Osteoblast (primary cell): ENCODE data around the gene FLT1. TPM values are rescaled to one million over a fixed set of nuclear protein-coding genes. Genes with fewer than 3 reads are reported as not detected.

Experiments used
- DNase-seq: peaks from one replicate; pipeline ENCODE4 v3.0.0; 2011; ENCODE audit warnings: low spot score, mixed read lengths; ENCODE audit not compliant: insufficient read length; ENCODE audit errors: missing footprints
- H2AFZ ChIP-seq: 2 replicates; pipeline ENCODE4 v1.6.0; 2011; ENCODE audit warnings: mild to moderate bottlenecking, low read length
- H3K27ac ChIP-seq: 2 replicates; pipeline ENCODE4 v1.5.1; 2011; ENCODE audit warnings: mild to moderate bottlenecking, low read depth, low read length, moderate library complexity
- H3K27me3 ChIP-seq: 2 replicates; pipeline ENCODE4 v1.6.0; 2012; ENCODE audit warnings: mild to moderate bottlenecking, control low read depth, inconsistent platforms, low read length, moderate library complexity; ENCODE audit not compliant: insufficient read depth
- H3K36me3 ChIP-seq: 2 replicates; pipeline ENCODE4 v1.5.1; 2011; ENCODE audit warnings: mild to moderate bottlenecking, low read length, control low read depth, moderate library complexity; ENCODE audit not compliant: insufficient read depth
- H3K4me1 ChIP-seq: 2 replicates; pipeline ENCODE4 v1.5.1; 2011; ENCODE audit warnings: mild to moderate bottlenecking, low read length, control low read depth, moderate library complexity; ENCODE audit not compliant: insufficient read depth
- H3K4me2 ChIP-seq: 2 replicates; pipeline ENCODE4 v1.6.0; 2011; ENCODE audit warnings: mild to moderate bottlenecking, low read length; ENCODE audit not compliant: insufficient read depth
- H3K4me3 ChIP-seq: fragments of 200-600 bp; sonication (generic); 3 replicates; pipeline ENCODE4 v1.5.1; 2012; ENCODE audit warnings: mild to moderate bottlenecking, low read length, inconsistent platforms; ENCODE audit not compliant: insufficient read depth
- H3K79me2 ChIP-seq: 2 replicates; pipeline ENCODE4 v1.6.0; 2012; ENCODE audit warnings: mild to moderate bottlenecking, low read length, control low read depth, inconsistent platforms; ENCODE audit not compliant: insufficient read depth
- H3K9me3 ChIP-seq: 2 replicates; pipeline ENCODE4 v1.5.1; 2011; ENCODE audit warnings: low read depth, low read length, control low read depth
- H4K20me1 ChIP-seq: 2 replicates; pipeline ENCODE4 v1.6.0; 2012; ENCODE audit warnings: mild to moderate bottlenecking, low read length, control low read depth; ENCODE audit not compliant: insufficient read depth
- total RNA-seq: library from RNA; depleted of rRNA; stranded (reverse); fragments of >200 nt; gene quantifications from 2 replicates; pipeline ENCODE4 v1.2.3, GENCODE V29; 2012
- TF ChIP-seq, protein P1 (sequence below): IDR thresholded peaks from 2 replicates; pipeline ENCODE4 v1.5.1; 2011; ENCODE audit warnings: mild to moderate bottlenecking, low read depth, low read length, moderate library complexity; ENCODE audit errors: extremely low read depth

The FLT1 gene
- total RNA-seq, 1 donor: not detected

DNA sequence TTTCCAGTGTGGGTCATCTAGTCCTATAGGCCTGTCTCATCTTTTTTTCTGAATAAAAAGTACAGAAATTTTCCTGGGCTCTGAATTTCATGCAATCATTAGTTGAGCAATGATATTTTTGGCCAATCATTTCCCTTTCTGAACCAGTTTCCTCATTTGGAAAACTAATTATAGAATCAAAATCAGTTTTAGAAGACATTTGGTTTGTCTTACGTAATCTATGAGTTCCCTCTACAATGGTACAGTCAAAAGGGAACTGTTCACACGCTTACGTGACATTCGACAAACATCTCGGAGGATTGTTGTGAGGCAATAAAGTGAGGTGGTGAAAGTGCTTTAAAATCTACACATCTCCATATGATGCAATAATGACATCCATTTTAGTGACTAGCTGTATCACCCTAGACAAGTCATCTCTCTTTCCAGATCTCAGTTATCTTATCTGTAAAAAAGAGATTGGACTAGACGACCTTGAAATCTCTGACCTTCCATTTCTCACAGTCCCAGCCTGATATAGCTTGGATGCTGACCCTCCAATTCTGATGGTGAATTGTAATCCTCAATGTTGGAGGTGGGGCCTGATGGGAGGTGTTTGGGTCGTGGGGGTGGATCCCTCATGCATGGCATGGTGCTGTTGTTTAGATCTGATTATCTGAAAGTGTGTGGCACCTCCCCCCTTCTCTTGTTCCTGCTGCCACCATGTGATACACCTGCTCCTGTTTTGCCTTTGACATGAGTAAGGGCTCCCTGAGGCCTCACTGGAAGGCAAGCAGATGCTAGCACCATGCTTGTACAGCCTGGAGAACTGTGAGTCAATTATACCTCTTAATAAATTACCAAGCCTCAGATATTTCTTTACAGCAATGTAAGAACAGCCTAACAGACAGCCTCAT lies 26.7 kb downstream of the FLT1 start:
- Histone ChIP-seq H3K27me3 (no peaks in the 10 kb centered on the region), H3K79me2 (no peaks in the 10 kb centered on the region), H2AFZ (no peak overlapping the region), H3K4me2 (no peak overlapping the region), H3K9me3 (no peaks in the 10 kb centered on the region), H4K20me1 (no peaks in the 10 kb centered on the region), H3K27ac (no peak overlapping the region), H3K4me1 (no peaks in the 10 kb centered on the region), H3K36me3 (no peaks in the 10 kb centered on the region), H3K4me3 (no peak overlapping the region)
- TF ChIP-seq, protein P1, sequence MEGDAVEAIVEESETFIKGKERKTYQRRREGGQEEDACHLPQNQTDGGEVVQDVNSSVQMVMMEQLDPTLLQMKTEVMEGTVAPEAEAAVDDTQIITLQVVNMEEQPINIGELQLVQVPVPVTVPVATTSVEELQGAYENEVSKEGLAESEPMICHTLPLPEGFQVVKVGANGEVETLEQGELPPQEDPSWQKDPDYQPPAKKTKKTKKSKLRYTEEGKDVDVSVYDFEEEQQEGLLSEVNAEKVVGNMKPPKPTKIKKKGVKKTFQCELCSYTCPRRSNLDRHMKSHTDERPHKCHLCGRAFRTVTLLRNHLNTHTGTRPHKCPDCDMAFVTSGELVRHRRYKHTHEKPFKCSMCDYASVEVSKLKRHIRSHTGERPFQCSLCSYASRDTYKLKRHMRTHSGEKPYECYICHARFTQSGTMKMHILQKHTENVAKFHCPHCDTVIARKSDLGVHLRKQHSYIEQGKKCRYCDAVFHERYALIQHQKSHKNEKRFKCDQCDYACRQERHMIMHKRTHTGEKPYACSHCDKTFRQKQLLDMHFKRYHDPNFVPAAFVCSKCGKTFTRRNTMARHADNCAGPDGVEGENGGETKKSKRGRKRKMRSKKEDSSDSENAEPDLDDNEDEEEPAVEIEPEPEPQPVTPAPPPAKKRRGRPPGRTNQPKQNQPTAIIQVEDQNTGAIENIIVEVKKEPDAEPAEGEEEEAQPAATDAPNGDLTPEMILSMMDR: no peak
- no peak for DNase-seq

GRCh38 chr13:28467034-28467433 lies 27.9 kb downstream of the FLT1 start:
- Histone ChIP-seq H3K36me3 (no peaks in the 10 kb centered on the region), H4K20me1 (no peaks in the 10 kb centered on the region), H3K9me3 (no peaks in the 10 kb centered on the region), H2AFZ (no peak overlapping the region), H3K27me3 (peaks cover 7% of the 10 kb centered on the region), H3K4me3 (no peak overlapping the region), H3K4me2 (no peak overlapping the region), H3K79me2 (no peaks in the 10 kb centered on the region), H3K4me1 (no peaks in the 10 kb centered on the region), H3K27ac (no peak overlapping the region)
- no peak for DNase-seq
- TF ChIP-seq, protein P1: no peak

GRCh38 chr13:28466151-28466550 lies 28.8 kb downstream of the FLT1 start:
- Histone ChIP-seq H3K27ac (no peak overlapping the region), H4K20me1 (no peaks in the 10 kb centered on the region), H2AFZ (no peak overlapping the region), H3K79me2 (no peaks in the 10 kb centered on the region), H3K27me3 (peaks cover 7% of the 10 kb centered on the region), H3K36me3 (no peaks in the 10 kb centered on the region), H3K4me3 (no peak overlapping the region), H3K9me3 (no peaks in the 10 kb centered on the region), H3K4me2 (no peak overlapping the region), H3K4me1 (no peaks in the 10 kb centered on the region)
- TF ChIP-seq, protein P1: no peak
- DNase-seq: no peak

DNA sequence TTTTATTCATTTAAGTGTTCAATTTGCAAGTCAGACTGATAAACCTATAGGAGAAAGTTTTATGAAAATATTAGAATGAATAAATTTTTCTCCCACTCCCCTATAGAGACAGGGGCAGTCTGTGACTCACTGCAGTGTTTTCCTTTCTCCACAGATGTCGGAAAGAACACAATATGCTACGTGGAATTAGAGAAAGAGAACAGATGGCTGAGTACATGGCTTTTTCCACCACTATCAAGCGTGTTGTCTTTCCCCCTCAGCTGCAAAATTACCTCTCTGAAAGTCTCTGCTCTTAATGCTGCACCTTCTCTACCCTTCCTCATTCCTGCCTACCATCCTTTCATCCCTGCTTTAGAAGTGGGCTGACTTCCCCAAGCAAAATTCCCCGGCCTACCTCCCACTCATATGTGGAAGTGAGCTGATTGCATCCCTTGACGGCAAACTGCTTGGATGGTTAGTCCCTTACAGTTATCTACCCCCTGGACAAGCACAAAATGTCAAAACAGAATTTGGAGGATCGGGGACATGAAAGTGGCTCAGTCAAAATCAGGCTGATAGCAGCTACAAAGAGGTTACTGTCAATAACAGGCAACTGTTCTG lies 30.0 kb downstream of the FLT1 start:
- no peaks in the 10 kb centered on the region for H4K20me1 ChIP-seq
- H3K9me3 ChIP-seq: no peaks in the 10 kb centered on the region
- H3K36me3 ChIP-seq: no peaks in the 10 kb centered on the region
- H3K4me1 ChIP-seq: no peaks in the 10 kb centered on the region
- H3K4me3 ChIP-seq: no peak overlapping the region
- no peak overlapping the region for H3K27ac ChIP-seq
- DNase-seq: no peak
- H3K27me3 ChIP-seq: peaks cover 8% of the 10 kb centered on the region
- no peaks in the 10 kb centered on the region for H3K79me2 ChIP-seq
- H2AFZ ChIP-seq: no peak overlapping the region
- TF ChIP-seq, protein P1: no peak
- no peak overlapping the region for H3K4me2 ChIP-seq
